GM11168 (cell line): ENCODE data around the gene DAPK2.

ENCODE experiments used
- in situ Hi-C: fragments of 300-500 bp; cut with MboI; formaldehyde crosslinking; loops from one replicate; pipeline ENCODE4 v1.12.0; 2022; ENCODE audit warnings: low sequenced_read_pairs; ENCODE audit not compliant: unreplicated experiment

DAPK2 gene

GRCh38 chr15:64059104-64059503 lies 12.8 kb upstream of the DAPK2 start:
- in situ Hi-C loops: loop anchor here (25.0 kb wide), 1 partner anchor 447 kb away; no protein-coding TSS in a partner anchor

GRCh38 chr15:64058279-64058678 lies 12.0 kb upstream of the DAPK2 start:
- in situ Hi-C loops: loop anchor here (25.0 kb wide), 1 partner anchor 446 kb away; no protein-coding TSS in a partner anchor

GRCh38 chr15:64053674-64054073 lies 7.4 kb upstream of the DAPK2 start:
- in situ Hi-C loops: loop anchor here (25.0 kb wide), 1 partner anchor 441 kb away; no protein-coding TSS in a partner anchor

GRCh38 chr15:64052925-64053491 lies 6.7 kb upstream of the DAPK2 start:
- in situ Hi-C loops: loop anchor here (25.0 kb wide), 1 partner anchor 441 kb away; no protein-coding TSS in a partner anchor

GRCh38 chr15:64051407-64052259 lies 5.3 kb upstream of the DAPK2 start:
- in situ Hi-C loops: loop anchor here (25.0 kb wide), 1 partner anchor 439 kb away; no protein-coding TSS in a partner anchor

GRCh38 chr15:64051093-64051402 lies 4.8 kb upstream of the DAPK2 start:
- in situ Hi-C loops: loop anchor here (25.0 kb wide), 1 partner anchor 439 kb away; no protein-coding TSS in a partner anchor

- in situ Hi-C loops: loop anchor here (25.0 kb wide), 1 partner anchor 438 kb away; no protein-coding TSS in a partner anchor
These were observed 4.2 kb upstream of the DAPK2 start for GRCh38 chr15:64050281-64051092.

GRCh38 chr15:64048781-64049460 lies 2.6 kb upstream of the DAPK2 start:
- in situ Hi-C loops: no loop called here

GRCh38 chr15:64045774-64046420 lies 388 bp downstream of the DAPK2 start:
- in situ Hi-C loops: no loop called here

- in situ Hi-C loops: no loop called here
These were observed 1.2 kb downstream of the DAPK2 start for GRCh38 chr15:64045101-64045435.

GRCh38 chr15:64044300-64045100 lies 1.8 kb downstream of the DAPK2 start:
- in situ Hi-C loops: no loop called here

GRCh38 chr15:64038878-64039610 lies 7.2 kb downstream of the DAPK2 start:
- in situ Hi-C loops: no loop called here

GRCh38 chr15:64037966-64038365 lies 8.3 kb downstream of the DAPK2 start:
- in situ Hi-C loops: no loop called here

- in situ Hi-C loops: no loop called here
These were observed 9.2 kb downstream of the DAPK2 start for GRCh38 chr15:64037116-64037515.

GRCh38 chr15:64035525-64035924 lies 10.8 kb downstream of the DAPK2 start:
- in situ Hi-C loops: no loop called here

- in situ Hi-C loops: no loop called here
These were observed 11.8 kb downstream of the DAPK2 start for GRCh38 chr15:64034519-64034918.

- in situ Hi-C loops: no loop called here
These were observed 14.0 kb downstream of the DAPK2 start for GRCh38 chr15:64032329-64032728.

GRCh38 chr15:64030123-64030522 lies 16.2 kb downstream of the DAPK2 start:
- in situ Hi-C loops: no loop called here
